Measurements from ENCODE around the gene PFDN1.

DNA sequence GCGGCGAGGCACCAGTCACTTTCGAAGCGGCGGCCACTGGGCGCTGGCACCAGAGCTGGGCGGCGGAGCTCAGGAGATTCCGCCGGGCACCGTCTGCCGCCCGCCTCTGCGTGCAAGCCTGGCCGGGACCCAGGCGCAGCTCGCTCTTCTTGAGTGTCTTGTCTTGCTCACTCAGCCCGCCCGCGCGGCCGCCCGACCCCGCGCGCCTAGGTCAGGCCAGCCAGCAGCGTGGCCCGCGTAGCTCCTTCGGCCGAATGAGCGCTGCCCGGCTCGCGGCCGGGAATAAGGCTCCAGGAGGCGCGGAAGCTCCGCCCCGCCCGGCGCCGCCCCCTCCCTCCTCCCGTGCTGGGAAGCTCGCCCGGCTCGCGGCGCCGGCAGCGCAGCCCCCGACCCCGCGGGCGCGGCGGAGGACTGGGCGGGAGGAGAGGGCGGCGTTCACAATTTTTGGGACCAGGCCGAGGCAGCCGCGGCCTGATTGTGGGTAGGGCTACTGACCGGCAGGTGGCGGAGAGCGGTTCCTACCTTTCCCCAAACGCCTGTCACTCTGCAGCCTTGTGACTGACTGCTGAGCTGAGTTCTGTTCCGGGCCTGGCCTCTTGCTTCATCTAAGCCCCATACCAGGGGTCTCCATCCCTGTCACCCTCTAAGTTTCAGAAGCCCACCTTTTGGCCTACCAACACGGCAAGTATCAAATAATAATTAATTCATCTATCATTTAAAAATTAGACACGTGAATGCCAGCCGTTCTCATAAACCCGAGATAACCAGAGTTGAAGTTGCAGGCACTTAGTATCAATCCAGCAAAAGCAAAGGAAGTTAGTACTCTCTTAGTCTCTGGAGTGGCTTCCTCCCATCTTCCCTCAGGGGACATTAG, 43.7 kb upstream of the PFDN1 start, which contains the start of gene HBEGF:
- TF ChIP-seq, protein P1, sequence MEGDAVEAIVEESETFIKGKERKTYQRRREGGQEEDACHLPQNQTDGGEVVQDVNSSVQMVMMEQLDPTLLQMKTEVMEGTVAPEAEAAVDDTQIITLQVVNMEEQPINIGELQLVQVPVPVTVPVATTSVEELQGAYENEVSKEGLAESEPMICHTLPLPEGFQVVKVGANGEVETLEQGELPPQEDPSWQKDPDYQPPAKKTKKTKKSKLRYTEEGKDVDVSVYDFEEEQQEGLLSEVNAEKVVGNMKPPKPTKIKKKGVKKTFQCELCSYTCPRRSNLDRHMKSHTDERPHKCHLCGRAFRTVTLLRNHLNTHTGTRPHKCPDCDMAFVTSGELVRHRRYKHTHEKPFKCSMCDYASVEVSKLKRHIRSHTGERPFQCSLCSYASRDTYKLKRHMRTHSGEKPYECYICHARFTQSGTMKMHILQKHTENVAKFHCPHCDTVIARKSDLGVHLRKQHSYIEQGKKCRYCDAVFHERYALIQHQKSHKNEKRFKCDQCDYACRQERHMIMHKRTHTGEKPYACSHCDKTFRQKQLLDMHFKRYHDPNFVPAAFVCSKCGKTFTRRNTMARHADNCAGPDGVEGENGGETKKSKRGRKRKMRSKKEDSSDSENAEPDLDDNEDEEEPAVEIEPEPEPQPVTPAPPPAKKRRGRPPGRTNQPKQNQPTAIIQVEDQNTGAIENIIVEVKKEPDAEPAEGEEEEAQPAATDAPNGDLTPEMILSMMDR (conservative IDR thresholded peaks at IDR 0.05; ENCODE audit: low read depth in 2 of 2) = peak; percentile 47 to 71
- TF ChIP-seq EZH2 (IDR thresholded peaks at IDR 0.05; ENCODE audit: low read depth, unreplicated experiment) = no peak
- TF ChIP-seq ZNF331 (CRISPR knock-in tag; IDR thresholded peaks at IDR 0.05; ENCODE audit: low read depth) = no peak
- no peak for TF ChIP-seq EZH2phosphoT487 (IDR thresholded peaks at IDR 0.05; ENCODE audit: unreplicated experiment)
- TF ChIP-seq STAT1 (IDR thresholded peaks at IDR 0.05; ENCODE audit: unreplicated experiment) = no peak
- peak; percentile 92 for TF ChIP-seq POLR2AphosphoS5 (IDR thresholded peaks at IDR 0.05; ENCODE audit: low read depth)
- TF ChIP-seq, protein P2, sequence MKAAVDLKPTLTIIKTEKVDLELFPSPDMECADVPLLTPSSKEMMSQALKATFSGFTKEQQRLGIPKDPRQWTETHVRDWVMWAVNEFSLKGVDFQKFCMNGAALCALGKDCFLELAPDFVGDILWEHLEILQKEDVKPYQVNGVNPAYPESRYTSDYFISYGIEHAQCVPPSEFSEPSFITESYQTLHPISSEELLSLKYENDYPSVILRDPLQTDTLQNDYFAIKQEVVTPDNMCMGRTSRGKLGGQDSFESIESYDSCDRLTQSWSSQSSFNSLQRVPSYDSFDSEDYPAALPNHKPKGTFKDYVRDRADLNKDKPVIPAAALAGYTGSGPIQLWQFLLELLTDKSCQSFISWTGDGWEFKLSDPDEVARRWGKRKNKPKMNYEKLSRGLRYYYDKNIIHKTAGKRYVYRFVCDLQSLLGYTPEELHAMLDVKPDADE (IDR thresholded peaks at IDR 0.05) = no peak
- TF ChIP-seq, protein P3, sequence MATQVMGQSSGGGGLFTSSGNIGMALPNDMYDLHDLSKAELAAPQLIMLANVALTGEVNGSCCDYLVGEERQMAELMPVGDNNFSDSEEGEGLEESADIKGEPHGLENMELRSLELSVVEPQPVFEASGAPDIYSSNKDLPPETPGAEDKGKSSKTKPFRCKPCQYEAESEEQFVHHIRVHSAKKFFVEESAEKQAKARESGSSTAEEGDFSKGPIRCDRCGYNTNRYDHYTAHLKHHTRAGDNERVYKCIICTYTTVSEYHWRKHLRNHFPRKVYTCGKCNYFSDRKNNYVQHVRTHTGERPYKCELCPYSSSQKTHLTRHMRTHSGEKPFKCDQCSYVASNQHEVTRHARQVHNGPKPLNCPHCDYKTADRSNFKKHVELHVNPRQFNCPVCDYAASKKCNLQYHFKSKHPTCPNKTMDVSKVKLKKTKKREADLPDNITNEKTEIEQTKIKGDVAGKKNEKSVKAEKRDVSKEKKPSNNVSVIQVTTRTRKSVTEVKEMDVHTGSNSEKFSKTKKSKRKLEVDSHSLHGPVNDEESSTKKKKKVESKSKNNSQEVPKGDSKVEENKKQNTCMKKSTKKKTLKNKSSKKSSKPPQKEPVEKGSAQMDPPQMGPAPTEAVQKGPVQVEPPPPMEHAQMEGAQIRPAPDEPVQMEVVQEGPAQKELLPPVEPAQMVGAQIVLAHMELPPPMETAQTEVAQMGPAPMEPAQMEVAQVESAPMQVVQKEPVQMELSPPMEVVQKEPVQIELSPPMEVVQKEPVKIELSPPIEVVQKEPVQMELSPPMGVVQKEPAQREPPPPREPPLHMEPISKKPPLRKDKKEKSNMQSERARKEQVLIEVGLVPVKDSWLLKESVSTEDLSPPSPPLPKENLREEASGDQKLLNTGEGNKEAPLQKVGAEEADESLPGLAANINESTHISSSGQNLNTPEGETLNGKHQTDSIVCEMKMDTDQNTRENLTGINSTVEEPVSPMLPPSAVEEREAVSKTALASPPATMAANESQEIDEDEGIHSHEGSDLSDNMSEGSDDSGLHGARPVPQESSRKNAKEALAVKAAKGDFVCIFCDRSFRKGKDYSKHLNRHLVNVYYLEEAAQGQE (IDR thresholded peaks at IDR 0.05; ENCODE audit: unreplicated experiment) = no peak
- no peak for TF ChIP-seq ZNF114 (CRISPR knock-in tag; IDR thresholded peaks at IDR 0.05)
- TF ChIP-seq, protein P4, sequence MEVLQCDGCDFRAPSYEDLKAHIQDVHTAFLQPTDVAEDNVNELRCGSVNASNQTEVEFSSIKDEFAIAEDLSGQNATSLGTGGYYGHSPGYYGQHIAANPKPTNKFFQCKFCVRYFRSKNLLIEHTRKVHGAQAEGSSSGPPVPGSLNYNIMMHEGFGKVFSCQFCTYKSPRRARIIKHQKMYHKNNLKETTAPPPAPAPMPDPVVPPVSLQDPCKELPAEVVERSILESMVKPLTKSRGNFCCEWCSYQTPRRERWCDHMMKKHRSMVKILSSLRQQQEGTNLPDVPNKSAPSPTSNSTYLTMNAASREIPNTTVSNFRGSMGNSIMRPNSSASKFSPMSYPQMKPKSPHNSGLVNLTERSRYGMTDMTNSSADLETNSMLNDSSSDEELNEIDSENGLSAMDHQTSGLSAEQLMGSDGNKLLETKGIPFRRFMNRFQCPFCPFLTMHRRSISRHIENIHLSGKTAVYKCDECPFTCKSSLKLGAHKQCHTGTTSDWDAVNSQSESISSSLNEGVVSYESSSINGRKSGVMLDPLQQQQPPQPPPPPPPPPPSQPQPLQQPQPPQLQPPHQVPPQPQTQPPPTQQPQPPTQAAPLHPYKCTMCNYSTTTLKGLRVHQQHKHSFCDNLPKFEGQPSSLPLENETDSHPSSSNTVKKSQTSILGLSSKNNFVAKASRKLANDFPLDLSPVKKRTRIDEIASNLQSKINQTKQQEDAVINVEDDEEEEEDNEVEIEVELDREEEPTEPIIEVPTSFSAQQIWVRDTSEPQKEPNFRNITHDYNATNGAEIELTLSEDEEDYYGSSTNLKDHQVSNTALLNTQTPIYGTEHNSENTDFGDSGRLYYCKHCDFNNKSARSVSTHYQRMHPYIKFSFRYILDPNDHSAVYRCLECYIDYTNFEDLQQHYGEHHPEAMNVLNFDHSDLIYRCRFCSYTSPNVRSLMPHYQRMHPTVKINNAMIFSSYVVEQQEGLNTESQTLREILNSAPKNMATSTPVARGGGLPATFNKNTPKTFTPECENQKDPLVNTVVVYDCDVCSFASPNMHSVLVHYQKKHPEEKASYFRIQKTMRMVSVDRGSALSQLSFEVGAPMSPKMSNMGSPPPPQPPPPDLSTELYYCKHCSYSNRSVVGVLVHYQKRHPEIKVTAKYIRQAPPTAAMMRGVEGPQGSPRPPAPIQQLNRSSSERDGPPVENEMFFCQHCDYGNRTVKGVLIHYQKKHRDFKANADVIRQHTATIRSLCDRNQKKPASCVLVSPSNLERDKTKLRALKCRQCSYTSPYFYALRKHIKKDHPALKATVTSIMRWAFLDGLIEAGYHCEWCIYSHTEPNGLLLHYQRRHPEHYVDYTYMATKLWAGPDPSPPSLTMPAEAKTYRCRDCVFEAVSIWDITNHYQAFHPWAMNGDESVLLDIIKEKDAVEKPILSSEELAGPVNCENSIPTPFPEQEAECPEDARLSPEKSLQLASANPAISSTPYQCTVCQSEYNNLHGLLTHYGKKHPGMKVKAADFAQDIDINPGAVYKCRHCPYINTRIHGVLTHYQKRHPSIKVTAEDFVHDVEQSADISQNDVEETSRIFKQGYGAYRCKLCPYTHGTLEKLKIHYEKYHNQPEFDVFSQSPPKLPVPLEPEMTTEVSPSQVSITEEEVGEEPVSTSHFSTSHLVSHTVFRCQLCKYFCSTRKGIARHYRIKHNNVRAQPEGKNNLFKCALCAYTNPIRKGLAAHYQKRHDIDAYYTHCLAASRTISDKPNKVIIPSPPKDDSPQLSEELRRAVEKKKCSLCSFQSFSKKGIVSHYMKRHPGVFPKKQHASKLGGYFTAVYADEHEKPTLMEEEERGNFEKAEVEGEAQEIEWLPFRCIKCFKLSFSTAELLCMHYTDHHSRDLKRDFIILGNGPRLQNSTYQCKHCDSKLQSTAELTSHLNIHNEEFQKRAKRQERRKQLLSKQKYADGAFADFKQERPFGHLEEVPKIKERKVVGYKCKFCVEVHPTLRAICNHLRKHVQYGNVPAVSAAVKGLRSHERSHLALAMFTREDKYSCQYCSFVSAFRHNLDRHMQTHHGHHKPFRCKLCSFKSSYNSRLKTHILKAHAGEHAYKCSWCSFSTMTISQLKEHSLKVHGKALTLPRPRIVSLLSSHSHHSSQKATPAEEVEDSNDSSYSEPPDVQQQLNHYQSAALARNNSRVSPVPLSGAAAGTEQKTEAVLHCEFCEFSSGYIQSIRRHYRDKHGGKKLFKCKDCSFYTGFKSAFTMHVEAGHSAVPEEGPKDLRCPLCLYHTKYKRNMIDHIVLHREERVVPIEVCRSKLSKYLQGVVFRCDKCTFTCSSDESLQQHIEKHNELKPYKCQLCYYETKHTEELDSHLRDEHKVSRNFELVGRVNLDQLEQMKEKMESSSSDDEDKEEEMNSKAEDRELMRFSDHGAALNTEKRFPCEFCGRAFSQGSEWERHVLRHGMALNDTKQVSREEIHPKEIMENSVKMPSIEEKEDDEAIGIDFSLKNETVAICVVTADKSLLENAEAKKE (CRISPR knock-in tag; IDR thresholded peaks at IDR 0.05) = no peak
- TF ChIP-seq NANOG (IDR thresholded peaks at IDR 0.05; ENCODE audit: borderline replicate concordance) = no peak
- TF ChIP-seq JUNB (IDR thresholded peaks at IDR 0.05; ENCODE audit: unreplicated experiment) = no peak

Data from GM23338 (cell line).